ENCODE results near the gene SPRYD4. TPM values are rescaled to one million over a fixed set of nuclear protein-coding genes. Genes with fewer than 3 reads are reported as not detected.

The SPRYD4 gene
- total and polyA plus RNA-seq, 2 donors (not counting 1 experiment from before 2014, with no cell fraction given) = 3.7 to 7.4 TPM

DNA sequence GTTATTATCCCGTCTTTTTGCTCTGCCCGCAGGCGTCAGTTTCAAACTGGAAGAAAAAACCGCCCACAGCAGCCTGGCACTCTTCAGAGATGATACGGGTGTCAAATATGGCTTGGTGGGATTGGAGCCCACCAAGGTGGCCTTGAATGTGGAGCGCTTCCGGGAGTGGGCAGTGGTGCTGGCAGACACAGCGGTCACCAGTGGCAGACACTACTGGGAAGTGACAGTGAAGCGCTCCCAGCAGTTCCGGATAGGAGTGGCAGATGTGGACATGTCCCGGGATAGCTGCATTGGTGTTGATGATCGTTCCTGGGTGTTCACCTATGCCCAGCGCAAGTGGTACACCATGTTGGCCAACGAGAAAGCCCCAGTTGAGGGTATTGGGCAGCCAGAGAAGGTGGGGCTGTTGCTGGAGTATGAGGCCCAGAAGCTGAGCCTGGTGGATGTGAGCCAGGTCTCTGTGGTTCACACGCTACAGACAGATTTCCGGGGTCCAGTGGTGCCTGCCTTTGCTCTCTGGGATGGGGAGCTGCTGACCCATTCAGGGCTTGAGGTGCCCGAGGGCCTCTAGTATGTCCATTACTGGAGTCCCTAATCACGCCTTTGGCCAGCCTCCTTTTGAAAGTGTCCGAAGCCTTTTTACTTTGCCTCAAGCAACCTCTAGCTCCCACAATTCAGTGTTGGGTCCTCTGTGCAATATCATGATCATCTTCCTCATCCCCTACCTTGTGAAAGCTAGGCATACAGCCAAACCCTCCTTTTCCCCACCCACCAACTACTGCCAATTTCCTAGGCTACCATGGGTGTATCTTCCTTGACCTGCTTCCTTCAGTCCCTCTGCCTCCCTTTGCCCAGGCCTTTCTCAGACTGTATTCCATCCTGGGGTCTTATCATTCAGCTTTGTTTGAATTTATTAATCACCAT, 891 bp downstream of the SPRYD4 start:
- Histone ChIP-seq H3K9ac (ENCODE audit: low read length) (peak overlapping the region; percentile 97), H3K4me3 (ENCODE audit: control extremely low read depth in 1 of 5, extremely low read depth in 1 of 5, insufficient read depth in 1 of 5, low read depth in 2 of 5, low read length in 4 of 5) (peak overlapping the region; percentile 91 to 100 (median 96))
- ATAC-seq (ENCODE audit: low read depth) = no peak

More for the DNA sequence above, 891 bp downstream of the SPRYD4 start:
- no peaks in the 10 kb centered on the region for H3K27me3 ChIP-seq (replicated peaks in 1 of 4; ENCODE audit: control extremely low read depth in 1 of 4, control insufficient read depth in 3 of 4, insufficient read depth in 4 of 4, low read length in 3 of 4)
- DNase-seq = no peak
- no peak for TF ChIP-seq EZH2 (IDR thresholded peaks at IDR 0.05; ENCODE audit: borderline replicate concordance, insufficient read depth, low read depth, low read length, poor library complexity, severe bottlenecking)
- TF ChIP-seq, protein P1, sequence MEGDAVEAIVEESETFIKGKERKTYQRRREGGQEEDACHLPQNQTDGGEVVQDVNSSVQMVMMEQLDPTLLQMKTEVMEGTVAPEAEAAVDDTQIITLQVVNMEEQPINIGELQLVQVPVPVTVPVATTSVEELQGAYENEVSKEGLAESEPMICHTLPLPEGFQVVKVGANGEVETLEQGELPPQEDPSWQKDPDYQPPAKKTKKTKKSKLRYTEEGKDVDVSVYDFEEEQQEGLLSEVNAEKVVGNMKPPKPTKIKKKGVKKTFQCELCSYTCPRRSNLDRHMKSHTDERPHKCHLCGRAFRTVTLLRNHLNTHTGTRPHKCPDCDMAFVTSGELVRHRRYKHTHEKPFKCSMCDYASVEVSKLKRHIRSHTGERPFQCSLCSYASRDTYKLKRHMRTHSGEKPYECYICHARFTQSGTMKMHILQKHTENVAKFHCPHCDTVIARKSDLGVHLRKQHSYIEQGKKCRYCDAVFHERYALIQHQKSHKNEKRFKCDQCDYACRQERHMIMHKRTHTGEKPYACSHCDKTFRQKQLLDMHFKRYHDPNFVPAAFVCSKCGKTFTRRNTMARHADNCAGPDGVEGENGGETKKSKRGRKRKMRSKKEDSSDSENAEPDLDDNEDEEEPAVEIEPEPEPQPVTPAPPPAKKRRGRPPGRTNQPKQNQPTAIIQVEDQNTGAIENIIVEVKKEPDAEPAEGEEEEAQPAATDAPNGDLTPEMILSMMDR (IDR thresholded peaks at IDR 0.05) = no peak
- H3K36me3 ChIP-seq (replicated peaks in 1 of 2; ENCODE audit: control extremely low read depth in 1 of 2, control insufficient read depth in 1 of 2, extremely low read depth in 1 of 2, insufficient read depth in 2 of 2, low read length in 1 of 2) = peaks cover under 1 to 11% of the 10 kb centered on the region in 2 experiments
- Mint-ChIP-seq H3K27me3 (no peaks in the 10 kb centered on the region), H3K9me3 (ENCODE audit: insufficient read depth) (no peaks in the 10 kb centered on the region), H3K4me3 (peak overlapping the region; percentile 93), H3K27ac (peak overlapping the region; percentile 98), H3K4me1 (peaks cover 26% of the 10 kb centered on the region)
- peak overlapping the region; percentile 99 for H2AFZ ChIP-seq (ENCODE audit: insufficient read depth, low read depth, low read length, poor library complexity, severe bottlenecking)
- peak overlapping the region; percentile 86 to 87 for H3K27ac ChIP-seq (ENCODE audit: low read length in 2 of 2)
- peak overlapping the region; percentile 82 for H3K4me2 ChIP-seq (replicated peaks; ENCODE audit: low read depth, low read length, poor library complexity, severe bottlenecking)
- intact Hi-C loops (cut with micrococcal nuclease) = loop anchor here (5.0 kb wide), 2 partner anchors 262 to 727 kb away; partner anchors contain the start of gene GDF11
- H4K20me1 ChIP-seq (ENCODE audit: control insufficient read depth, insufficient read depth, low read length, poor library complexity, severe bottlenecking) = no peaks in the 10 kb centered on the region
- ChIA-PET CTCF (interaction anchor here (0.8 to 2.1 kb wide), 6 partner anchors 20 to 280 kb away, joined by 3 to 7 read pairs (median 3); partner anchors contain the start of genes ANKRD52, RNF41, SMARCC2 and STAT2), POLR2A (interaction anchor here (0.5 to 1.0 kb wide), 5 partner anchors 19 to 1309 kb away, joined by 3 to 6 read pairs (median 3); no protein-coding TSS in a partner anchor)
- H3K79me2 ChIP-seq (ENCODE audit: control insufficient read depth, insufficient read depth, low read length) = peaks cover 24% of the 10 kb centered on the region
- no peaks in the 10 kb centered on the region for H3K9me3 ChIP-seq (ENCODE audit: control extremely low read depth in 1 of 3, control insufficient read depth in 2 of 3, insufficient read depth in 1 of 3, low read length in 2 of 3)
- peaks cover 12 to 24% of the 10 kb centered on the region in 2 donors for H3K4me1 ChIP-seq (ENCODE audit: control insufficient read depth in 2 of 2, insufficient read depth in 2 of 2, low read length in 2 of 2)
- WGBS (ENCODE audit: insufficient coverage) = 49% methylated on average over 19 of the region's 19 CpGs
